NOMO-1 (cell line): ENCODE data around the gene TICAM1.
"Not testable (repeated sequence)": the region's sequence is repeated elsewhere in the genome, so short reads cannot be mapped to it uniquely, and the experiment has no call there.

Experiments
- DNase-seq, 2 experiments: peaks; one replicate each; lab custom pipeline; 2025; ENCODE audit not compliant: unreplicated experiment in 2 of 2; lab: John Stamatoyannopoulos, UW

Gene TICAM1

GRCh38 chr19:4806384-4806783 lies 25.1 kb downstream of the TICAM1 start:
- no peak for DNase-seq

- DNase-seq: not testable (repeated sequence)
Measured at GRCh38 chr19:4805140-4805539, 26.4 kb downstream of the TICAM1 start.

- DNase-seq: peak; percentile 18 to 31
Measured at GRCh38 chr19:4803736-4804695, 27.5 kb downstream of the TICAM1 start.

DNA sequence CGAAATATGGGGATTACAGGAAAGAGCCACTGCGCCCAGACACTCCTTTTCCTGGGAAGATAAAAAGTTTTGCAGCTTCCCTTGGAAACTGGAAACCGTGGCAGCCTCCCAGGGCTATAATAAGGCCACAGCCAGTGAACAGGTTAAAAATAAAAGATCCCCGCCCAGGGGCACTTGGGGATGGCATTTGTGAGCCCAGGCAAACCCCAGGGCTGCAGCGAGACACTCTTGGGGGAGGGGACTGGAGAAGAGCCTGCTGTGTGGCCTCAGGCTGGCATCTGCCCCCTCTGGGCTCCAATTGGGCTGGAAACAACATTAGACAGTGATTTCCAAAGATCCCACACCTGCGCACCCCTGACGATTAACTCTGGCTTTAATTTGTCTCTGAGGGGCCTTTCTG lies 28.8 kb downstream of the TICAM1 start:
- DNase-seq: no peak

DNA sequence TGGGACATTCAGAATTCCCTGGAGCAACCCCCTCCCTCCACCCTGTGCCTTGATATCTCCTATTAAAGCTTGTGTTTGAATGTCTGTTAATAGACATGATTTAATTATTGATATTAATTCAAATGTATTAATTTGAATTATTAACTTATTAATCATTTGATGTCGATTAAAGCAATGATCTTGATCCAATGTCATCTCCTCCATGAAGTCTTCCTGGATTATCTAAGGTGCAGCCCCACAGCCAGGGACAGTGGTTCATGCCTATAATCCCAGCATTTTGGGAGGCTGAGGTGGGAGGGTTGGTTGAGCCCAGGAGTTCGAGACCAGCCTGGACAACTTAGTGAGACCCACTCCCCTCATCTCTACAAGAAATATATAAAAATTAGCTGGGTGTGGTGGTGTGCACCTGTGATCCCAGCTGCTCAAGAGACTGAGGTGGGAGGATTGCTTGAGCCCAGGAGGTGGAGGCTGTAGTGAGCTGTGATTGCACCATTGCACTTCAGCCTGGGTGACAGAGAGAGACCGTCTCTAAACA lies 30.4 kb downstream of the TICAM1 start:
- no peak for DNase-seq

DNA sequence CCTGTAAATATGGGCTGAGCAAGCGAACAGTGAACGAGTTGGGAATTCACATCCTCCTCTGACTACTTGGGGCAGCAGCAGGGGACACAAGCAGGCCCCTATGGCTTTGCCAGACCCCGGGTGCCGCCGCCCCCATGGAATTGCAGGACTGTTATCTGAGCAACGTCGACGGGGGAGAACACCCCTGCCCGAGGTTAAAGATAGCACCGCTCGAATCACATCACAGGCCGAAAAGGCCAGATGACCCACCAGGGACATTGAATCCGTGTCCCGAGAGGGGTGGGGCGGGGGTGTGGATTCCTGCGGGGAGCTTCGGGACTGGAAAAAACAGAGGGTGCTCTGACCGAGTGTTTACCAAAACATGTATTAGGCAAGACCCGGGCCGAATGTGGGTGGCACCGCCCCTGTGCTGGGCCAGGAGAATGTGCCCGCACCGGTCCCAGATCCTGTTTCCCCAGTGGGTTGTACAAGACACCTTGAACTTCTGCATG lies 30.9 kb downstream of the TICAM1 start:
- DNase-seq: no peak

- no peak for DNase-seq
Measured at GRCh38 chr19:4795400-4795799, 36.1 kb downstream of the TICAM1 start.

DNA sequence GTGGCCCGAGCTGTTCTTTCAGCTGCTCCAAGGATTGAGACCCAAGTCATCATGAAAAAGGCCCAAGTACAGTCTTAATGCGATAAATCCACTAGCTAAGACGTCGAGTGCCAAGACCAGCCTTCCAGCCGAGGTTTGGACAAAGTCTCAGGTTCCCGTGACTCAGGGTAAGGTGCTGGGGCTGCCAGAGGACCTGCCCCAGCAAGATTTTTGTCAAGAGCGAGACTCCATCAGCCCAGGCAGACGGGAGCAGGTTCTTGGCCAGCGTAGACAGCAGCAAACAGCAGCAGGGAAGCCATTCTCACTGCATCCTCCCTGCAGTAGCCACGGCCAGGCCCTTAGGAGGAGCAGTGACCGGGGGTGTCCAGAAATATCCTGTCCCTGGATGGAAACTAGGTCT lies 36.5 kb downstream of the TICAM1 start:
- DNase-seq: no peak

DNA sequence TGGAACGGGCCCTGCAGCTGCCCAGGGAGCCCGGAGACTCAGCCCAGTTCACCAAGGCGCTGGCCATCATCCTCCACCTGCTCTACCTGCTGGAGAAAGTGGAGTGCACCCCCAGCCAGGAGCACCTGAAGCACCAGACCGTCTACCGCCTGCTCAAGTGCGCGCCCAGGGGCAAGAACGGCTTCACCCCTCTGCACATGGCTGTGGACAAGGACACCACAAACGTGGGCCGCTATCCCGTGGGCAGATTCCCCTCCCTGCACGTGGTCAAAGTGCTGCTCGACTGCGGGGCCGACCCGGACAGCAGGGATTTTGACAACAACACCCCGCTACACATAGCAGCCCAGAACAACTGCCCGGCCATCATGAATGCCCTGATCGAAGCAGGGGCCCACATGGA lies 38.2 kb downstream of the TICAM1 start:
- not testable (repeated sequence) for DNase-seq

- DNase-seq: not testable (repeated sequence)
Measured at GRCh38 chr19:4792866-4793195, 38.7 kb downstream of the TICAM1 start.

- not testable (repeated sequence) for DNase-seq
Measured at GRCh38 chr19:4792019-4792865, 39.3 kb downstream of the TICAM1 start.

GRCh38 chr19:4791183-4792018 lies 40.1 kb downstream of the TICAM1 start, which contains the start of gene FEM1A:
FEM1A (plus strand) TSS chr19:4791734; CDS start chr19:4791855, 121 bp downstream.
- DNase-seq: peak; percentile 100

DNA sequence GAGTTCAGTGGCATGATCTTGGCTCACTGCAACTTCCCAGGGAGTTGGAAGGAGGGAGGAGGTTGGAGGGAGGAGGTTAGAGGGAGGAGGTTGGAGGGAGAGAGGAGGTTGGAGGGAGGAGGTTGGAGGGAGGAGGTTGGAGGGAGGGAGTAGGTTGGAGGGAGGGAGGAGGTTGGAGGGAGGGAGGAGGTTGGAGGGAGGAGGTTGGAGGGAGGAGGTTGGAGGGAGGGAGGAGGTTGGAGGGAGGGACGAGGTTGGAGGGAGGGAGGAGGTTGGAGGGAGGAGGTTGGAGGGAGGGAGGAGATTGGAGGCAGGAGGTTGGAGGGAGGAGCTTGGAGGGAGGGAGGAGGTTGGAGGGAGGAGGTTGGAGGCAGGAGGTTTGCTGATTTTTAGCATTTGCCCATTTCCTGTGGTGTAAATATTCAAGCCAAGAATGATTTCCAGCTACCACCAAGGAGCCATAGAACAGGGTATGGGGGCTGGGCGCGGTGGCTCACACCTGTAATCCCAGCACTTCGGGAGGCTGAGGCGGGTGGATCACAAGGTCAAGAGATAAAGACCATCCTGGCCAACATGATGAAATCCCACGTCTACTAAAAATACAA lies 45.0 kb downstream of the TICAM1 start:
- not testable (repeated sequence) for DNase-seq

GRCh38 chr19:4781801-4782200 lies 49.7 kb downstream of the TICAM1 start:
- DNase-seq: no peak

- DNase-seq: no peak
Measured at GRCh38 chr19:4780860-4781259, 50.7 kb downstream of the TICAM1 start.

DNA sequence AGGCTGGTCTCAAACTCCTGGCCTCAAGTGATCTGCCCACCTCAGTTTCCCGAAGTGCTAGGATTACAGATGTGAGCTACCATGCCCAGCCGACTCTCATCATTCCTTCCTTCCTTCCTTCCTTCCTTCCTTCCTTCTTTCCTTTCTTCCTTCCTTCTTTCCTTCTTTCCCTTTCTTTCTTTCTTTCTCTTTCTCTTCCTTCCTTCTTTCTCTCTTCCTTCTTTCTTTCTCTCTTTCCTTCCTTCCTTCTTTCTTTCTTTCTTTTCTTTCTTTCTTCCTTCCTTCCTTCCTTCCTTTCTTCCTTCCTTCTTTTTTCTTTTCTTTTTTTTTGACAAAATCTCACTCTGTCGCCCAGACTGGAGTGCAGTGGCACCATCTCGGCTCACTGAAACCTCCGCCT lies 53.4 kb downstream of the TICAM1 start:
- not testable (repeated sequence) for DNase-seq

DNA sequence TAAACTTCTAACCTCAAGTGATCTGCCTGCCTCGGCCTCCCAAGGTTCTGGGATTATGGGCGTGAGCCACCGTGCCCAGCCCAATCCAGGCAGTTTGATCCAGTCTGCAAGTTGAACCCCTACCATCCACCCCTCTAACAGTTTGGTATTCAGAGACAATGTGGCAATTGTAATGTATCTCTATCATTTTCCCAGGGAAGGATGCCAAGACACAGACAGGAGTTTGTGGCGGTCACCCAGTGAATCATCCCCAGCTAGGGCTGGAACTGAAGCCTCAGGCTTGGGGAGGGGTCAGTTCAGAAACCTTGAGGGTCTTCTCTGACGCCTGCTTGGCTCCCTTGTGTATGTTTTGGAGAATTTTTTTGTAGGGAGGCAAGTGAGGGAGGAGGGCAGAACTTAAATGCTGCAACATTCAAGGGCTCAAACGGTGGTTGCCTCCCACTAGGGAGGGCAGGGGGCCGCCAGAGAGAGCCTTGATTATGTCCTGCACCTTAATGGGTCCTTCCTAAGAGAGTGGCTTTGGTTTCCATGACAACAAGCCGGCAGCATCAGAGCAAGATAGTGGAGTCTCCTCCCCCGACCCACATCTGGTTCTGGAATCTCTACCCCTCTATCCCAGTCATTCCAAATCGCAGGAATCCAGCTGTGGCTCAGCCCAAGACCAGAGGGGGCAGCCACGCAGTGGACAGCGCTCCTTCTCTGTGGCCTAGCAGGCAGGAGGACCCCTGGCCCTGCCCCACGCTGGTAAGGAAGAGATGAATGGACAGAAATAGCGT lies 54.9 kb downstream of the TICAM1 start:
- DNase-seq: no peak

DNA sequence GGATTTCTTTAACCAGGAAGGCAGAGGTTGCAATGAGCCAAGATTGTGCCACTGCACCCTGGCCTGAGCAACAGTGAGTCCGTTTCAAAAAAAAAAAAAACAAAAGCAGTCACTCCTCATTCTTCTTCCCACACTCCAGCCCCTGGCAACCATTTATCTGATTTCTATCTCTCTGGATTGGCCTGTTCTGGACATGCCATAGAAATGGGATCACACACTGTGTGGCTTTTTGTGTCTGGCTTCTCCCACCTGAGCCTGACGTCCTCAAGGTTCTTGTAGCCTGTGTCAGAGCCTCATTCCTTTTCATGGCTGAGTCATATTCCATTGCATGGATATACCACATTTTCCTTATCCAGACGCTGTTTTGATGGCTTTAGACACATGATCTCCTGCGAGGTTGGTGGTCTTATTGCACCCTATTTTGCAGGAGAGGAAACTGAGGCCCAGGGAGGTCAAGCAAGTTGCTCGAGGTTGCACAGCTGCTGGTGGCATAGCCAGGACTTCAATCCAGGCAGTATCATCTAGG lies 55.8 kb downstream of the TICAM1 start:
- DNase-seq: no peak

DNA sequence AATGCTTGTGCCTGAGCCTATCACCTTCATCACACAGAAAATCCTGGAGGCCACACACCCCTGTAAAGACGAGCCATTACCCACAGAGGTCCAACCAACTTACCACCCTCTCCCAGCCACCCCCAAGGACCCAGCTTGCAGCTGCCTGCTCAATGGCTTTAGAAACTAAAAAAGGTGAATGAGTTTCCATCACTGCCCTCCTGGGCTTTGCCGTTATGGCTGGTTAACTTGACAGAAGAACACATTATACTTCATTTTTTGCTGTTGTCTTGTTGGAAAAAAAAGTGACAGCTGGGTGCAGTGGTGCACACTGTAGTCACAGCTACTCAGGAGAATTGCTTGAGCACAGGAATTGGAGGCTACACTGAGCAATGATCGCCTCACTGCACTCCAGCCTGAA lies 57.4 kb downstream of the TICAM1 start:
- no peak for DNase-seq
